Measurements from ENCODE around the gene RGMA. TPM values are rescaled to one million over a fixed set of nuclear protein-coding genes. Genes with fewer than 3 reads are reported as not detected.

RGMA gene
- total and polyA plus RNA-seq, 2 donors (not counting 3 experiments of a cell fraction or from before 2014, with no cell fraction given): 0.06 to 0.13 TPM

DNA sequence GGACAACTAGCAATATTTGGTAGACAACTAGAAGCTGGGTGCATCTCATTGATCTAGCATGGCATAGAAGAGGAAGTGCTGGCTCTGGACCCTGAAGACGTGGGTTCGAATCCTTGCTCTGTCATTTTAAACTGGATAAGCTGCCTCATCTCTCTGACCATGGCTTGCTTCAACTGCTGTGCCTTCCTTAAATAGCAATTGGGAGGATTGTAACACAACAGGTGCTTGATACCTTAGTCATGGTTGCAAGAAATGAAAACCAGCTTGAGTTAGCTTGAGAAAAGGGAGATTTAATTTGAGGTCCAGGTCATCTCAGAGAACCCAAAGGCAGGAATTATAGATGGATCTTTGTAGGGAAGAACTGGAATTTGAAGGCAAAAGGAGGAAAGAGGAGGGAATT lies 14.8 kb upstream of the RGMA start:
- H3K27ac ChIP-seq (ENCODE audit: insufficient read depth, low read depth, low read length): no peak overlapping the region
- TF ChIP-seq GATA2 (IDR thresholded peaks at IDR 0.05; ENCODE audit: insufficient read depth, insufficient read length, low read depth, low read length): no peak
- no peak for TF ChIP-seq MYC (IDR thresholded peaks at IDR 0.05; ENCODE audit: low read depth, low read length)
- no peak for TF ChIP-seq EZH2 (IDR thresholded peaks at IDR 0.05; ENCODE audit: borderline replicate concordance, low read depth, low read length, severe bottlenecking)
- no peak for TF ChIP-seq FOS (IDR thresholded peaks at IDR 0.05; ENCODE audit: borderline replicate concordance, insufficient read depth, low read length)
- TF ChIP-seq, protein P1, sequence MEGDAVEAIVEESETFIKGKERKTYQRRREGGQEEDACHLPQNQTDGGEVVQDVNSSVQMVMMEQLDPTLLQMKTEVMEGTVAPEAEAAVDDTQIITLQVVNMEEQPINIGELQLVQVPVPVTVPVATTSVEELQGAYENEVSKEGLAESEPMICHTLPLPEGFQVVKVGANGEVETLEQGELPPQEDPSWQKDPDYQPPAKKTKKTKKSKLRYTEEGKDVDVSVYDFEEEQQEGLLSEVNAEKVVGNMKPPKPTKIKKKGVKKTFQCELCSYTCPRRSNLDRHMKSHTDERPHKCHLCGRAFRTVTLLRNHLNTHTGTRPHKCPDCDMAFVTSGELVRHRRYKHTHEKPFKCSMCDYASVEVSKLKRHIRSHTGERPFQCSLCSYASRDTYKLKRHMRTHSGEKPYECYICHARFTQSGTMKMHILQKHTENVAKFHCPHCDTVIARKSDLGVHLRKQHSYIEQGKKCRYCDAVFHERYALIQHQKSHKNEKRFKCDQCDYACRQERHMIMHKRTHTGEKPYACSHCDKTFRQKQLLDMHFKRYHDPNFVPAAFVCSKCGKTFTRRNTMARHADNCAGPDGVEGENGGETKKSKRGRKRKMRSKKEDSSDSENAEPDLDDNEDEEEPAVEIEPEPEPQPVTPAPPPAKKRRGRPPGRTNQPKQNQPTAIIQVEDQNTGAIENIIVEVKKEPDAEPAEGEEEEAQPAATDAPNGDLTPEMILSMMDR (IDR thresholded peaks at IDR 0.05; ENCODE audit: extremely low read depth in 1 of 2, insufficient read depth in 1 of 2, low read depth in 1 of 2, low read length in 2 of 2): no peak
- TF ChIP-seq JUN (IDR thresholded peaks at IDR 0.05; ENCODE audit: borderline replicate concordance, insufficient read depth, insufficient read length, low read depth): no peak
- no peak for TF ChIP-seq POLR2A (IDR thresholded peaks at IDR 0.05; ENCODE audit: low read depth, low read length)
- TF ChIP-seq, protein P2, sequence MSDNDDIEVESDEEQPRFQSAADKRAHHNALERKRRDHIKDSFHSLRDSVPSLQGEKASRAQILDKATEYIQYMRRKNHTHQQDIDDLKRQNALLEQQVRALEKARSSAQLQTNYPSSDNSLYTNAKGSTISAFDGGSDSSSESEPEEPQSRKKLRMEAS (IDR thresholded peaks at IDR 0.05; ENCODE audit: insufficient read depth, insufficient read length): no peak
- no peak for TF ChIP-seq POLR2AphosphoS5 (IDR thresholded peaks at IDR 0.05; ENCODE audit: insufficient read depth, low read depth, low read length)
- no peaks in the 10 kb centered on the region for H3K27me3 ChIP-seq (ENCODE audit: control insufficient read depth in 2 of 2, insufficient read depth in 2 of 2, low read length in 2 of 2)
- no peaks in the 10 kb centered on the region for H3K36me3 ChIP-seq (ENCODE audit: control insufficient read depth in 2 of 2, extremely low read depth in 1 of 2, insufficient read depth in 2 of 2, low read length in 2 of 2)
- no peak overlapping the region for H3K4me2 ChIP-seq (ENCODE audit: insufficient read depth, low read length)
- DNase-seq (ENCODE audit: low read depth, low spot score) (no peak), FAIRE-seq (no peak)
- no peaks in the 10 kb centered on the region for H3K79me2 ChIP-seq (ENCODE audit: control insufficient read depth, insufficient read depth, low read length)
- dilution Hi-C loops (cut with MboI; ENCODE audit: extremely low pct_ligation_motif_present, low sequenced_read_pairs): no loop called here
- no peak overlapping the region for H3K4me3 ChIP-seq (replicated peaks in 1 of 3; ENCODE audit: insufficient read depth in 1 of 3, low read depth in 1 of 3, low read length in 3 of 3)
- H4K20me1 ChIP-seq (replicated peaks; ENCODE audit: control insufficient read depth, extremely low read depth, insufficient read depth, low read length): no peaks in the 10 kb centered on the region
- no peaks in the 10 kb centered on the region for H3K4me1 ChIP-seq (ENCODE audit: control insufficient read depth, extremely low read depth, insufficient read depth, low read length)
- H3K9ac ChIP-seq (replicated peaks; ENCODE audit: extremely low read depth, insufficient read depth, low read length): no peak overlapping the region
- ChIA-PET CTCF (interaction anchor here (1.5 kb wide), 1 partner anchor 16 kb away, joined by 5 read pairs; no protein-coding TSS in a partner anchor), POLR2A (no interaction called here)
- BruUV-seq (replicated peaks): no TSS peak
- intact Hi-C loops (cut with micrococcal nuclease): no loop called here
- no peaks in the 10 kb centered on the region for H3K9me3 ChIP-seq (replicated peaks; ENCODE audit: control insufficient read depth, insufficient read depth, low read length)
- no peaks in the 10 kb centered on the region for H3K9me1 ChIP-seq (replicated peaks; ENCODE audit: control insufficient read depth, extremely low read depth, insufficient read depth, low read length)
- no peak overlapping the region for H2AFZ ChIP-seq (ENCODE audit: low read depth, low read length)
